DMS 273 (cell line): Measurements from ENCODE around the gene RND3.

Experiments
- DNase-seq: peaks from one replicate; lab custom pipeline; 2025; ENCODE audit not compliant: unreplicated experiment; lab: John Stamatoyannopoulos, UW

Gene RND3

GRCh38 chr2:150494234-150494945 is 6.9 kb upstream of the RND3 start:
- no peak for DNase-seq

- DNase-seq, result no peak
Measured at GRCh38 chr2:150491943-150492342, 4.5 kb upstream of the RND3 start.

GRCh38 chr2:150491430-150491829 is 4.0 kb upstream of the RND3 start:
- no peak for DNase-seq

GRCh38 chr2:150490466-150490865 is 3.0 kb upstream of the RND3 start:
- DNase-seq, result no peak

GRCh38 chr2:150486539-150487484 is 655 bp downstream of the RND3 start:
- peak; percentile 73 for DNase-seq

- DNase-seq, result peak; percentile 88
Measured at GRCh38 chr2:150485871-150486538, 1.5 kb downstream of the RND3 start.

- DNase-seq, result peak; percentile 94
Measured at GRCh38 chr2:150485114-150485870, 2.2 kb downstream of the RND3 start.

- peak; percentile 33 for DNase-seq
Measured at GRCh38 chr2:150484461-150485021, 2.9 kb downstream of the RND3 start.

- no peak for DNase-seq
Measured at GRCh38 chr2:150484006-150484405, 3.5 kb downstream of the RND3 start.

- DNase-seq, result no peak
Measured at GRCh38 chr2:150483532-150483931, 3.9 kb downstream of the RND3 start.

- no peak for DNase-seq
Measured at GRCh38 chr2:150482667-150483400, 4.6 kb downstream of the RND3 start.

- DNase-seq, result no peak
Measured at GRCh38 chr2:150482111-150482510, 5.4 kb downstream of the RND3 start.

- DNase-seq, result no peak
Measured at GRCh38 chr2:150480971-150481830, 6.3 kb downstream of the RND3 start.

GRCh38 chr2:150480241-150480640 is 7.2 kb downstream of the RND3 start:
- DNase-seq, result peak; percentile 14

GRCh38 chr2:150479075-150479915 is 8.2 kb downstream of the RND3 start:
- no peak for DNase-seq

- no peak for DNase-seq
Measured at GRCh38 chr2:150478200-150478974, 9.1 kb downstream of the RND3 start.

- no peak for DNase-seq
Measured at GRCh38 chr2:150477347-150477746, 10.1 kb downstream of the RND3 start.
